PC-3 (cell line): ENCODE measurements around the gene ROMO1.

Experiments used
- CTCF ChIP-seq: fragments of 300-600 bp; sonication (generic); conservative IDR thresholded peaks from 2 replicates; pipeline ENCODE4 v1.5.1; 2017; ENCODE audit warnings: antibody characterized with exemption, low read depth, mild to moderate bottlenecking, low read length
- EZH2phosphoT487 ChIP-seq: fragments of 300-600 bp; sonication (generic); IDR thresholded peaks from 2 replicates; pipeline ENCODE4 v1.6.1; 2018; ENCODE audit warnings: mild to moderate bottlenecking, antibody characterized with exemption, low read length, borderline replicate concordance

DNA sequence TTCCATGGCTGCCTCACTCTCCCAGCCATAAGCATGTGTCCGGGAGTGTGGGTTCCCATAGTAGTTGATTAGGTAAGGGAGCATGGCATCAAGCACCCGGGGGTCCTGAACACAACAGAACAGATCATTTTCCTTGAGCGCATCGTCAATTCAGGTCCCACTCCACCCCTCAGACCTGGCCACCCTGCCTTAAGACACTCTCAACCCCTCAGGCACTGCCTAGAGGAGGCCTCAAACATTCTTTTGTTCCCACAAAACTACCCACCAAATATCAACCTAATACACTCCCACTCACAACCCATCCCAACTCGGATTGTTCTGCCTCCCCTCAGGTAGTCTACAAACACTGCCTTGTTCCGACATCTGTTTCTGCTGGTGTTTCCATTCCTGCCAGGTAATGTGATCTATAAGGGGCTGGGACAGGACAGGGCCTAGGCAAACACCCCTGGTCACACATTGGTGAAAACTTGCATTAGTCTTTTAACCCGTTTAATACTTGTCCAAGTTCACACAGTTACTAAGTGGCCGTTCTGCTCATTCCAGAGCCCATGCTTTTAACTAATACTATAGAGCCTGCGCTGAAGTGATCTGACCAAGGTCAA is 1.4 kb upstream of the ROMO1 start:
- TF ChIP-seq CTCF (no peak), EZH2phosphoT487 (no peak)
